Choroid plexus epithelial cell (primary cell): ENCODE measurements around the gene TRAPPC2B.
A peak's percentile ranks its signal among the peaks of the same experiment; 100 is the strongest.
"Not testable (repeated sequence)": the region's sequence is repeated elsewhere in the genome, so short reads cannot be mapped to it uniquely, and the experiment has no call there.

Experiments
- DNase-seq: peaks from one replicate; pipeline ENCODE4 v3.0.0-alpha.2; 2010; ENCODE audit warnings: low read depth
- H3K4me3 ChIP-seq: 2 replicates; pipeline ENCODE4 v1.5.1; 2011; ENCODE audit warnings: low read depth, mild to moderate bottlenecking, control low read depth, low read length, moderate library complexity
- CTCF ChIP-seq: conservative IDR thresholded peaks from 2 replicates; pipeline ENCODE4 v1.5.1; 2011; ENCODE audit warnings: low read depth, mild to moderate bottlenecking, control low read depth, inconsistent platforms, low read length, moderate library complexity

Gene TRAPPC2B

DNA sequence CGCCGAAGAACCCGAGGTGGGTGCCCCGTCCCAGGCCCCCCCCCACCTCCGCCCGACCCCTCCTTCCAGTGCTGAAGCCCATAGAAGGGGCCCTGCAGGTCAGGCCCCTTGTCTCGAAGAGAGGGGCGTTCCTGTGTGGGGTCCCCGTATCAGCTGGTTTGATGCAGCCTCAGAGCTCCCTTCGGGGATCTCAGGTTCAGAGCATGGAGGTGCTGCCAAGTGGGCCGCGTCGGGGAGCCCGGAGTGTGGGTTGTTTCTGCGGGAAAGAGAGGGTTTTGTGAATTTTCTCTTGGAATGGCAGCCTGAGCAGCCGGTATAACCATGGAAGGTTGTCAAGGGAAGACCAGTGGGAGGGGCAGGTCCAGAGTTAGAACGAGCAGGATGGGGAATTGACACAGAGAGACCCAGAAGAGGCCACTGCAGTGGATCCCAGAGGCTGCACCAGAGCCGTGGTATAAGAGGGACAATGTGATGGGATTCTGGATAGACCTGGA is 384 bp downstream of the TRAPPC2B start:
- peak; percentile 28 for DNase-seq
- TF ChIP-seq CTCF, result no peak
- peak overlapping the region; percentile 87 for H3K4me3 ChIP-seq

- no peak for DNase-seq
- no peak overlapping the region for H3K4me3 ChIP-seq
- no peak for TF ChIP-seq CTCF
Observed at GRCh38 chr19:57366776-57367175, 3.4 kb downstream of the TRAPPC2B start.

GRCh38 chr19:57374179-57374578 is 10.8 kb downstream of the TRAPPC2B start:
- DNase-seq, result no peak
- TF ChIP-seq CTCF, result no peak
- no peak overlapping the region for H3K4me3 ChIP-seq

DNA sequence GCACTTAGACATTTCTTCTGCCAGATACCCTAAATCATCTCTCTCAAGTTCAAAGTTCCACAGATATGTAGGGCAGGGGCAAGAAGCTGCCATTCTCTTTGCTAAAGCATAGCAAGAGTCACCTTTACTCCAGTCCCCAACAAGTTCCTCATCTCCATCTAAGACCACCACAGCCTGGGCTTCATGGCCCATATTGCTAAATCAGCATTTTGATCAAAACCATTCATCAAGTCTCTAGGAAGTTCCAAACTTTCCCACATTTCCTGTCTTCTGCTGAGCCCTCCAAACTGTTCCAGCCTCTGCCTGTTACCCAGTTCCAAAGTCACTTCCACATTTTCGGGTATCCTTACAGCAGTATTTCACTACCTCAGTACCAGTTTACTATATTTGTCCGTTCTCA is 11.3 kb downstream of the TRAPPC2B start:
- not testable (repeated sequence) for H3K4me3 ChIP-seq, DNase-seq

- DNase-seq, result no peak
- no peak for TF ChIP-seq CTCF
- no peak overlapping the region for H3K4me3 ChIP-seq
Observed at GRCh38 chr19:57376151-57376550, 12.8 kb downstream of the TRAPPC2B start.

DNA sequence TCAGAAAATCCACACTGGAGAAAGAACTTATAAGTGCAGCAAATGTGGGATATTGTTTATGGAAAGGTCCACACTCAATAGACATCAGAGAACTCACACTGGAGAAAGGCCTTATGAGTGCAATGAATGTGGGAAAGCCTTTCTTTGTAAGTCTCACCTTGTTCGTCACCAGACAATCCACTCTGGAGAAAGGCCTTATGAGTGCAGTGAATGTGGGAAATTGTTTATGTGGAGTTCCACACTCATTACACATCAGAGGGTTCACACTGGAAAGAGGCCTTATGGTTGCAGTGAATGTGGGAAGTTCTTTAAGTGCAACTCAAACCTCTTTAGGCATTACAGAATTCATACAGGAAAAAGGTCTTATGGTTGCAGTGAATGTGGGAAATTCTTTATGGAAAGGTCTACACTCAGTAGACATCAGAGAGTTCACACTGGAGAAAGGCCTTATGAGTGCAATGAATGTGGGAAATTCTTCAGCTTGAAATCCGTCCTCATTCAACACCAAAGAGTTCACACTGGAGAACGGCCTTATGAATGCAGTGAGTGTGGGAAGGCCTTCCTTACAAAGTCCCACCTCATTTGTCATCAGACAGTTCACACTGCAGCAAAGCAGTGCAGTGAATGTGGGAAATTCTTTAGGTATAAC is 14.3 kb downstream of the TRAPPC2B start:
- no peak overlapping the region for H3K4me3 ChIP-seq
- DNase-seq, result no peak
- TF ChIP-seq CTCF, result no peak

GRCh38 chr19:57380923-57381322 is 17.6 kb downstream of the TRAPPC2B start:
- no peak overlapping the region for H3K4me3 ChIP-seq
- no peak for TF ChIP-seq CTCF
- DNase-seq, result no peak
